Skeletal muscle satellite cell (primary cell): ENCODE results near the gene LUC7L.
"Not testable (repeated sequence)": the region's sequence is repeated elsewhere in the genome, so short reads cannot be mapped to it uniquely, and the experiment has no call there.

Source experiments
- H3K27me3 ChIP-seq: 2 replicates; pipeline ENCODE4 v1.7.0; 2013; ENCODE audit warnings: low read length; ENCODE audit not compliant: control insufficient read depth, insufficient read depth
- H3K36me3 ChIP-seq: 2 replicates; pipeline ENCODE4 v1.7.0; 2013; ENCODE audit warnings: mild to moderate bottlenecking, control low read depth, low read length; ENCODE audit not compliant: insufficient read depth
- H3K4me1 ChIP-seq: 2 replicates; pipeline ENCODE4 v1.7.0; 2013; ENCODE audit warnings: low read length; ENCODE audit not compliant: control insufficient read depth, insufficient read depth
- H3K4me2 ChIP-seq: 2 replicates; pipeline ENCODE4 v1.7.0; 2013; ENCODE audit warnings: mild to moderate bottlenecking, low read length
- H3K4me3 ChIP-seq: 2 replicates; pipeline ENCODE4 v1.7.0; 2013; ENCODE audit warnings: low read length
- H3K9ac ChIP-seq: 2 replicates; pipeline ENCODE4 v1.7.0; 2013; ENCODE audit warnings: mild to moderate bottlenecking, low read depth, low read length, moderate library complexity
- H3K9me3 ChIP-seq: replicated peaks from 2 replicates; pipeline ENCODE4 v1.7.0; 2013; ENCODE audit warnings: mild to moderate bottlenecking, control low read depth, low read length

Gene LUC7L

GRCh38 chr16:176477-177382, 52.5 kb downstream of the LUC7L start, which contains the start of gene HBA1:
Gene HBA1 (plus strand): TSS chr16:176680. CDS start chr16:176717, 37 bp downstream.
- not testable (repeated sequence) for H3K9ac ChIP-seq, H3K4me2 ChIP-seq, H3K9me3 ChIP-seq, H3K4me3 ChIP-seq, H3K36me3 ChIP-seq
- peaks cover 43% of the 10 kb centered on the region for H3K27me3 ChIP-seq
- H3K4me1 ChIP-seq: peaks cover 19% of the 10 kb centered on the region

GRCh38 chr16:176006-176405, 53.2 kb downstream of the LUC7L start:
- H3K4me3 ChIP-seq, H3K9ac ChIP-seq, H3K9me3 ChIP-seq, H3K4me2 ChIP-seq, H3K36me3 ChIP-seq: not testable (repeated sequence)
- Histone ChIP-seq H3K4me1 (peaks cover 11% of the 10 kb centered on the region), H3K27me3 (peaks cover 48% of the 10 kb centered on the region)

- Histone ChIP-seq H3K9me3 (no peaks in the 10 kb centered on the region), H3K9ac (no peak overlapping the region), H3K36me3 (no peaks in the 10 kb centered on the region), H3K27me3 (peaks cover 51% of the 10 kb centered on the region), H3K4me1 (peaks cover 6% of the 10 kb centered on the region), H3K4me2 (no peak overlapping the region), H3K4me3 (no peak overlapping the region)
Observed at GRCh38 chr16:175011-175949, 54.0 kb downstream of the LUC7L start.

- not testable (repeated sequence) for H3K4me2 ChIP-seq, H3K4me3 ChIP-seq, H3K36me3 ChIP-seq, H3K9me3 ChIP-seq, H3K9ac ChIP-seq, H3K4me1 ChIP-seq
- peaks cover 43% of the 10 kb centered on the region for H3K27me3 ChIP-seq
Observed at GRCh38 chr16:173928-174769, 55.1 kb downstream of the LUC7L start.

- H3K4me1 ChIP-seq, H3K4me2 ChIP-seq, H3K9ac ChIP-seq, H3K4me3 ChIP-seq, H3K9me3 ChIP-seq, H3K36me3 ChIP-seq: not testable (repeated sequence)
- H3K27me3 ChIP-seq: peaks cover 50% of the 10 kb centered on the region
Observed at GRCh38 chr16:173211-173854, 55.9 kb downstream of the LUC7L start.

- peaks cover 50% of the 10 kb centered on the region for H3K27me3 ChIP-seq
- H3K9ac ChIP-seq, H3K4me1 ChIP-seq, H3K4me3 ChIP-seq, H3K36me3 ChIP-seq, H3K4me2 ChIP-seq, H3K9me3 ChIP-seq: not testable (repeated sequence)
Observed at GRCh38 chr16:172374-172941, 56.8 kb downstream of the LUC7L start, which contains the start of gene HBA2. Gene HBA2 (plus strand): TSS chr16:172876. CDS start chr16:172913, 37 bp downstream.

GRCh38 chr16:170788-171187, 58.5 kb downstream of the LUC7L start:
- H3K9me3 ChIP-seq: no peaks in the 10 kb centered on the region
- H3K36me3 ChIP-seq: no peaks in the 10 kb centered on the region
- H3K4me1 ChIP-seq: no peaks in the 10 kb centered on the region
- H3K4me3 ChIP-seq: no peak overlapping the region
- no peak overlapping the region for H3K4me2 ChIP-seq
- peaks cover 64% of the 10 kb centered on the region for H3K27me3 ChIP-seq
- no peak overlapping the region for H3K9ac ChIP-seq

- not testable (repeated sequence) for H3K9me3 ChIP-seq, H3K4me3 ChIP-seq
- peaks cover 64% of the 10 kb centered on the region for H3K27me3 ChIP-seq
Observed at GRCh38 chr16:170088-170507, 59.2 kb downstream of the LUC7L start.

GRCh38 chr16:169014-169413, 60.2 kb downstream of the LUC7L start:
- Histone ChIP-seq H3K9me3 (no peaks in the 10 kb centered on the region), H3K9ac (no peak overlapping the region), H3K4me2 (no peak overlapping the region), H3K4me3 (no peak overlapping the region), H3K4me1 (peaks cover 3% of the 10 kb centered on the region), H3K36me3 (no peaks in the 10 kb centered on the region), H3K27me3 (peaks cover 57% of the 10 kb centered on the region)

More at GRCh38 chr16:170088-170507, 59.2 kb downstream of the LUC7L start:
- not testable (repeated sequence) for H3K4me1 ChIP-seq, H3K36me3 ChIP-seq, H3K4me2 ChIP-seq, H3K9ac ChIP-seq

GRCh38 chr16:168424-168823, 60.8 kb downstream of the LUC7L start:
- H3K4me2 ChIP-seq: no peak overlapping the region
- peaks cover 54% of the 10 kb centered on the region for H3K27me3 ChIP-seq
- peaks cover 3% of the 10 kb centered on the region for H3K4me1 ChIP-seq
- no peak overlapping the region for H3K9ac ChIP-seq
- H3K36me3 ChIP-seq: no peaks in the 10 kb centered on the region
- no peaks in the 10 kb centered on the region for H3K9me3 ChIP-seq
- no peak overlapping the region for H3K4me3 ChIP-seq
